ENCODE data around the gene MPV17.

Gene MPV17

GRCh38 chr2:27298391-27299080 is 24.4 kb downstream of the MPV17 start:
- H3F3A ChIP-seq (ENCODE audit: control insufficient read depth, insufficient read depth): peaks cover 2% of the 10 kb centered on the region; the same call in 1 of the 2 replicates

GRCh38 chr2:27297195-27297594 is 25.7 kb downstream of the MPV17 start:
- Histone ChIP-seq H3K4me2 (ENCODE audit: low read length) (no peak overlapping the region), H4K20me1 (ENCODE audit: control insufficient read depth, insufficient read depth, low read depth, low read length) (no peaks in the 10 kb centered on the region), H3F3A (ENCODE audit: control insufficient read depth, insufficient read depth) (no peaks in the 10 kb centered on the region), H3K9me3 (ENCODE audit: control insufficient read depth, insufficient read depth, low read length) (no peaks in the 10 kb centered on the region), H3K27ac (ENCODE audit: low read depth, low read length) (no peak overlapping the region), H3K4me1 (ENCODE audit: control insufficient read depth, low read length) (peaks cover 21% of the 10 kb centered on the region), H3K27me3 (ENCODE audit: control insufficient read depth, low read length) (no peaks in the 10 kb centered on the region), H3K9me2 (replicated peaks; ENCODE audit: control insufficient read depth, low read length) (no peaks in the 10 kb centered on the region), H3K4me3 (ENCODE audit: low read length) (no peak overlapping the region), H3K36me3 (ENCODE audit: control insufficient read depth, low read length) (no peaks in the 10 kb centered on the region), H3K79me2 (ENCODE audit: control insufficient read depth, low read length) (no peaks in the 10 kb centered on the region)
- TF ChIP-seq EZH2phosphoT487 (IDR thresholded peaks at IDR 0.05; ENCODE audit: borderline replicate concordance, low read length) (no peak), CTCF (IDR thresholded peaks at IDR 0.05; ENCODE audit: low read depth, low read length, poor library complexity, severe bottlenecking) (no peak)

More at GRCh38 chr2:27298391-27299080, 24.4 kb downstream of the MPV17 start:
- Histone ChIP-seq H3K36me3 (ENCODE audit: control insufficient read depth, low read length) (no peaks in the 10 kb centered on the region), H3K4me3 (ENCODE audit: low read length) (no peak overlapping the region), H3K27ac (ENCODE audit: low read depth, low read length) (no peak overlapping the region), H3K27me3 (ENCODE audit: control insufficient read depth, low read length) (no peaks in the 10 kb centered on the region), H3K4me1 (ENCODE audit: control insufficient read depth, low read length) (peaks cover 20% of the 10 kb centered on the region), H3K9me3 (ENCODE audit: control insufficient read depth, insufficient read depth, low read length) (no peaks in the 10 kb centered on the region), H3K4me2 (ENCODE audit: low read length) (no peak overlapping the region), H3K79me2 (ENCODE audit: control insufficient read depth, low read length) (no peaks in the 10 kb centered on the region), H3K9me2 (replicated peaks; ENCODE audit: control insufficient read depth, low read length) (no peaks in the 10 kb centered on the region), H4K20me1 (ENCODE audit: control insufficient read depth, insufficient read depth, low read depth, low read length) (no peaks in the 10 kb centered on the region)
- TF ChIP-seq CTCF (IDR thresholded peaks at IDR 0.05; ENCODE audit: low read depth, low read length, poor library complexity, severe bottlenecking): no peak
- no peak for TF ChIP-seq EZH2phosphoT487 (IDR thresholded peaks at IDR 0.05; ENCODE audit: borderline replicate concordance, low read length)

- H3K9me2 ChIP-seq (replicated peaks; ENCODE audit: control insufficient read depth, low read length): no peaks in the 10 kb centered on the region
- no peaks in the 10 kb centered on the region for H4K20me1 ChIP-seq (ENCODE audit: control insufficient read depth, insufficient read depth, low read depth, low read length)
- H3K4me1 ChIP-seq (ENCODE audit: control insufficient read depth, low read length): peaks cover 28% of the 10 kb centered on the region
- no peaks in the 10 kb centered on the region for H3K79me2 ChIP-seq (ENCODE audit: control insufficient read depth, low read length)
- no peak overlapping the region for H3K27ac ChIP-seq (ENCODE audit: low read depth, low read length)
- no peak overlapping the region for H3K4me2 ChIP-seq (ENCODE audit: low read length)
- H3K36me3 ChIP-seq (ENCODE audit: control insufficient read depth, low read length): no peaks in the 10 kb centered on the region
- TF ChIP-seq EZH2phosphoT487 (IDR thresholded peaks at IDR 0.05; ENCODE audit: borderline replicate concordance, low read length) (no peak), CTCF (IDR thresholded peaks at IDR 0.05; ENCODE audit: low read depth, low read length, poor library complexity, severe bottlenecking) (no peak)
- H3F3A ChIP-seq (ENCODE audit: control insufficient read depth, insufficient read depth): no peaks in the 10 kb centered on the region
- no peaks in the 10 kb centered on the region for H3K27me3 ChIP-seq (ENCODE audit: control insufficient read depth, low read length)
- no peak overlapping the region for H3K4me3 ChIP-seq (ENCODE audit: low read length)
- H3K9me3 ChIP-seq (ENCODE audit: control insufficient read depth, insufficient read depth, low read length): no peaks in the 10 kb centered on the region
Observed at GRCh38 chr2:27296481-27296880, 26.4 kb downstream of the MPV17 start.
